ENCODE data around the gene MYO1A. TPM values are rescaled to one million over a fixed set of nuclear protein-coding genes. Genes with fewer than 3 reads are reported as not detected.

The MYO1A gene
- total and polyA plus RNA-seq, 2 donors (not counting 1 experiment from before 2014, with no cell fraction given) = 0.55 to 1.3 TPM

DNA sequence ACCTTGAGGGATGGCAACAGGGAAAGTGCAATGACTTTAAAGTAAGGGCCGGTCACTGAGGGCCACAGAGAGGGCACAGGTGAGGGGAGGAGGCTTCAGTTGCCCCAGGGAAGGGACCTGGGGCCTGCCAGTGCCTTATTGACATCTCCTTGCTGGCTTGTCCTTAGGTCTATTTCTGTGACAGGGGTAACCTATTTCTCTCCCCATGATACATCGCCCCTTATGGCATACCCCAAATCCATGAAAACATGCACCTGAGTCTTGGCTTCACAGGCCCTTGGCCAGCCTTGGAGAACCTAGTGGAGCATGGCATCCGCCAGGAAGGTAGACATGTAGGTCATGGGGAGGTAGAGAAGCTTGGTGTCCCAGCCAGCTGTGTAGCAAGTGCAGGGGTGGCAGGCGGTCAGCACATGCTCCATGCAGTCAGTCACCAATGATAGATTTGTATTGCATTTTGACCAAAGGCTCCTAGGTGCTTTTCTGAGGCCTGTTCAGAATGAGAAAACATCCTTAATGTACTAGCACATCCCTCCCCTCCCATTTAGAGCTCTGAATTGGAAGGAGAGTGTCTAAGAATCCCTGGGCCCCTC is 68.9 kb downstream of the MYO1A start:
- Histone ChIP-seq H3K4me1 (ENCODE audit: control insufficient read depth in 2 of 2, insufficient read depth in 2 of 2, low read length in 2 of 2) (no peaks in the 10 kb centered on the region), H3K27me3 (replicated peaks in 1 of 4; ENCODE audit: control extremely low read depth in 1 of 4, control insufficient read depth in 3 of 4, insufficient read depth in 4 of 4, low read length in 3 of 4) (no peaks in the 10 kb centered on the region), H3K4me3 (ENCODE audit: control extremely low read depth in 1 of 5, extremely low read depth in 1 of 5, insufficient read depth in 1 of 5, low read depth in 2 of 5, low read length in 4 of 5) (no peak overlapping the region), H3K36me3 (replicated peaks in 1 of 2; ENCODE audit: control extremely low read depth in 1 of 2, control insufficient read depth in 1 of 2, extremely low read depth in 1 of 2, insufficient read depth in 2 of 2, low read length in 1 of 2) (no peaks in the 10 kb centered on the region), H3K4me2 (replicated peaks; ENCODE audit: low read depth, low read length, poor library complexity, severe bottlenecking) (no peak overlapping the region), H4K20me1 (ENCODE audit: control insufficient read depth, insufficient read depth, low read length, poor library complexity, severe bottlenecking) (no peaks in the 10 kb centered on the region), H3K27ac (ENCODE audit: low read length in 2 of 2) (no peak overlapping the region), H2AFZ (ENCODE audit: insufficient read depth, low read depth, low read length, poor library complexity, severe bottlenecking) (no peak overlapping the region), H3K79me2 (ENCODE audit: control insufficient read depth, insufficient read depth, low read length) (no peaks in the 10 kb centered on the region), H3K9ac (ENCODE audit: low read length) (no peak overlapping the region), H3K9me3 (ENCODE audit: control extremely low read depth in 1 of 3, control insufficient read depth in 2 of 3, insufficient read depth in 1 of 3, low read length in 2 of 3) (no peaks in the 10 kb centered on the region)
- H3K27ac Mint-ChIP-seq = no peak overlapping the region
- H3K4me1 Mint-ChIP-seq = no peaks in the 10 kb centered on the region
- no peak for ATAC-seq (ENCODE audit: low read depth)
- no peaks in the 10 kb centered on the region for H3K27me3 Mint-ChIP-seq
- TF ChIP-seq, protein P1, sequence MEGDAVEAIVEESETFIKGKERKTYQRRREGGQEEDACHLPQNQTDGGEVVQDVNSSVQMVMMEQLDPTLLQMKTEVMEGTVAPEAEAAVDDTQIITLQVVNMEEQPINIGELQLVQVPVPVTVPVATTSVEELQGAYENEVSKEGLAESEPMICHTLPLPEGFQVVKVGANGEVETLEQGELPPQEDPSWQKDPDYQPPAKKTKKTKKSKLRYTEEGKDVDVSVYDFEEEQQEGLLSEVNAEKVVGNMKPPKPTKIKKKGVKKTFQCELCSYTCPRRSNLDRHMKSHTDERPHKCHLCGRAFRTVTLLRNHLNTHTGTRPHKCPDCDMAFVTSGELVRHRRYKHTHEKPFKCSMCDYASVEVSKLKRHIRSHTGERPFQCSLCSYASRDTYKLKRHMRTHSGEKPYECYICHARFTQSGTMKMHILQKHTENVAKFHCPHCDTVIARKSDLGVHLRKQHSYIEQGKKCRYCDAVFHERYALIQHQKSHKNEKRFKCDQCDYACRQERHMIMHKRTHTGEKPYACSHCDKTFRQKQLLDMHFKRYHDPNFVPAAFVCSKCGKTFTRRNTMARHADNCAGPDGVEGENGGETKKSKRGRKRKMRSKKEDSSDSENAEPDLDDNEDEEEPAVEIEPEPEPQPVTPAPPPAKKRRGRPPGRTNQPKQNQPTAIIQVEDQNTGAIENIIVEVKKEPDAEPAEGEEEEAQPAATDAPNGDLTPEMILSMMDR (IDR thresholded peaks at IDR 0.05) = no peak
- no peak for TF ChIP-seq EZH2 (IDR thresholded peaks at IDR 0.05; ENCODE audit: borderline replicate concordance, insufficient read depth, low read depth, low read length, poor library complexity, severe bottlenecking)
- DNase-seq = no peak
- CTCF ChIA-PET = interaction anchor here (1.3 kb wide), 1 partner anchor 223 kb away, joined by 3 read pairs; no protein-coding TSS in a partner anchor
- H3K9me3 Mint-ChIP-seq (ENCODE audit: insufficient read depth) = no peaks in the 10 kb centered on the region
- H3K4me3 Mint-ChIP-seq = no peak overlapping the region
- WGBS (ENCODE audit: insufficient coverage) = 100% methylated on average over 4 of the region's 4 CpGs
- POLR2A ChIA-PET = no interaction called here
- intact Hi-C loops (cut with micrococcal nuclease) = no loop called here

DNA sequence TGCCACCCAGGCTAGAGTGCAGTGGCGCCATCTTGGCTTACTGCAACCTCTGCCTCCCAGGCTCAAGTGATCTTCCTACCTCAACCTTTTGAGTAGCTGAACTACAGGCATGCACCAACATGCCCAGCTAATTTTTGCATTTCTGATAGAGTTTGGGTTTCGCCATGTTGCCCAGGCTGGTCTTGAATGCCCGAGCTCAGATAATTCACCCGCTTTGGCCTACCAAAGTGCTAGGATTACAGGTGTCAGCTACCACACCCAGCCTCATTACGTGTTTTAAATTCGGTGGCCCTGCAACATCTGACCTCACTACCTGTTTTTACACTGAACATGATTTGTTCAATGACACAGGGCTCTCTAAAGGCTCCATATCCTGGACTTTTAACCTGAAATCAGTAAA is 69.7 kb downstream of the MYO1A start:
- Histone ChIP-seq H3K4me2 (replicated peaks; ENCODE audit: low read depth, low read length, poor library complexity, severe bottlenecking) (no peak overlapping the region), H3K9ac (ENCODE audit: low read length) (no peak overlapping the region), H3K4me3 (ENCODE audit: control extremely low read depth in 1 of 5, extremely low read depth in 1 of 5, insufficient read depth in 1 of 5, low read depth in 2 of 5, low read length in 4 of 5) (no peak overlapping the region), H3K9me3 (ENCODE audit: control extremely low read depth in 1 of 3, control insufficient read depth in 2 of 3, insufficient read depth in 1 of 3, low read length in 2 of 3) (no peaks in the 10 kb centered on the region), H4K20me1 (ENCODE audit: control insufficient read depth, insufficient read depth, low read length, poor library complexity, severe bottlenecking) (no peaks in the 10 kb centered on the region), H3K36me3 (replicated peaks in 1 of 2; ENCODE audit: control extremely low read depth in 1 of 2, control insufficient read depth in 1 of 2, extremely low read depth in 1 of 2, insufficient read depth in 2 of 2, low read length in 1 of 2) (no peaks in the 10 kb centered on the region), H3K79me2 (ENCODE audit: control insufficient read depth, insufficient read depth, low read length) (no peaks in the 10 kb centered on the region), H3K27me3 (replicated peaks in 1 of 4; ENCODE audit: control extremely low read depth in 1 of 4, control insufficient read depth in 3 of 4, insufficient read depth in 4 of 4, low read length in 3 of 4) (no peaks in the 10 kb centered on the region), H2AFZ (ENCODE audit: insufficient read depth, low read depth, low read length, poor library complexity, severe bottlenecking) (no peak overlapping the region), H3K4me1 (ENCODE audit: control insufficient read depth in 2 of 2, insufficient read depth in 2 of 2, low read length in 2 of 2) (no peaks in the 10 kb centered on the region), H3K27ac (ENCODE audit: low read length in 2 of 2) (no peak overlapping the region)
- no peak overlapping the region for H3K27ac Mint-ChIP-seq
- no peaks in the 10 kb centered on the region for H3K9me3 Mint-ChIP-seq (ENCODE audit: insufficient read depth)
- intact Hi-C loops (cut with micrococcal nuclease) = no loop called here
- ChIA-PET POLR2A (no interaction called here), CTCF (no interaction called here)
- TF ChIP-seq, protein P1 (IDR thresholded peaks at IDR 0.05) = no peak
- no peak for TF ChIP-seq EZH2 (IDR thresholded peaks at IDR 0.05; ENCODE audit: borderline replicate concordance, insufficient read depth, low read depth, low read length, poor library complexity, severe bottlenecking)
- no peak for DNase-seq
- H3K4me3 Mint-ChIP-seq = no peak overlapping the region
- no peak for ATAC-seq (ENCODE audit: low read depth)
- 96% methylated on average over 6 of the region's 6 CpGs for WGBS (ENCODE audit: insufficient coverage)
- H3K27me3 Mint-ChIP-seq = no peaks in the 10 kb centered on the region
- no peaks in the 10 kb centered on the region for H3K4me1 Mint-ChIP-seq

Measured in B cell (primary cell).